Measurements from ENCODE around the gene MCF2L. TPM values are rescaled to one million over a fixed set of nuclear protein-coding genes. Genes with fewer than 3 reads are reported as not detected.

The MCF2L gene
- total RNA-seq, 1 experiment from 2014 or later = 22.1 TPM

DNA sequence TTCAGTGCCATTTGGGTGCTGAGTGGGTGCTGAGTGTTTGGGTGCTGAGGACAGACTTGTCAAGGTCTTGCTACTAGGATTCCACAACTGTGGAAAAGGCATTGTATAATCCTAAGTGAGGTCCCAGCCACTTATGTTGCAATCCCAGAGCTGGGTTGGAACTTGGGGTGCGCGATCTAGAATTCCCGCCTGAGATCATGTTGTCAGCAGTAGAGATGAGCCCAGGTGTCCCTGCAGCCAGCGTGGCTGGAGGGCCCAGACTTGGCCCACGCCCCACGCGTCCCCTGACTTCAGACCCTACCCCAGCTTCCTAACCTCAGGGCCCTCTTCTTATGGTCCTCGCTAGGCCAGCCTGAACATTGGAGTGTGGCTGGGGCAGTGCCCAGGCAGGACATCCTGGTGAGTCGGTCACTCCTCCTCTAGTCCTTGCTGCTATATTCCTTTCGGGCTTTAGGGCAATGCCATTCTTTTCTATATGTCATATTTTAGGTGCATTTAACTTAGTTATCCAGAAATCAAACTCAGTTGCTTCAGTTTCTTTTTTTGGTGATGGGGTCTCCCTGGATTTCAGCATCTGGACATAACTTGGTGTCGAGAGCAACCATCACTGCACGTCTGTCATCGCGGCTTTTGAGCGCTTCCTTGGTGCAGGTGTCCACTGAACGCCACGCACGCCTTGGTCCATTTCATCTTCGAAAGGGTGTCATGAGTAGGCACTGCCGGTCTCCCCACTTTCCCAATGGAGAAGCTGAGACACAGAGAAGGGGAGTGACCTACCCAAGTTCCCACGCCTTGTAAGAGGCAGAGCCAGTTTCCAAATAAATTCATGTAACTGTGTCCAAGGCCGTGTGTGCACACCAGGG is 90.2 kb downstream of the MCF2L start:
- Mint-ChIP-seq H3K27me3 (ENCODE audit: insufficient read depth, unreplicated experiment) (no peaks in the 10 kb centered on the region), H3K4me3 (ENCODE audit: unreplicated experiment) (no peak overlapping the region), H3K9me3 (ENCODE audit: unreplicated experiment) (no peaks in the 10 kb centered on the region), H3K27ac (ENCODE audit: unreplicated experiment) (no peak overlapping the region), H3K36me3 (ENCODE audit: insufficient read depth, unreplicated experiment) (peaks cover 5% of the 10 kb centered on the region), H3K4me1 (ENCODE audit: low read depth, unreplicated experiment) (no peaks in the 10 kb centered on the region)
- no TSS peak for BruUV-seq (replicated peaks)
- POLR2A ChIA-PET = no interaction called here
- no peaks in the 10 kb centered on the region for H3K27me3 ChIP-seq (replicated peaks; ENCODE audit: control insufficient read depth, insufficient read depth, low read length)
- intact Hi-C loops (cut with micrococcal nuclease; ENCODE audit: unreplicated experiment) = no loop called here
- no peaks in the 10 kb centered on the region; the same call in 1 of the 2 replicates for H3K36me3 ChIP-seq (ENCODE audit: control insufficient read depth, insufficient read depth, low read length)
- DNase-seq = no peak
- CTCF ChIA-PET = no interaction called here
- H3K4me3 ChIP-seq (ENCODE audit: low read depth, low read length) = no peak overlapping the region
- TF ChIP-seq, protein P1, sequence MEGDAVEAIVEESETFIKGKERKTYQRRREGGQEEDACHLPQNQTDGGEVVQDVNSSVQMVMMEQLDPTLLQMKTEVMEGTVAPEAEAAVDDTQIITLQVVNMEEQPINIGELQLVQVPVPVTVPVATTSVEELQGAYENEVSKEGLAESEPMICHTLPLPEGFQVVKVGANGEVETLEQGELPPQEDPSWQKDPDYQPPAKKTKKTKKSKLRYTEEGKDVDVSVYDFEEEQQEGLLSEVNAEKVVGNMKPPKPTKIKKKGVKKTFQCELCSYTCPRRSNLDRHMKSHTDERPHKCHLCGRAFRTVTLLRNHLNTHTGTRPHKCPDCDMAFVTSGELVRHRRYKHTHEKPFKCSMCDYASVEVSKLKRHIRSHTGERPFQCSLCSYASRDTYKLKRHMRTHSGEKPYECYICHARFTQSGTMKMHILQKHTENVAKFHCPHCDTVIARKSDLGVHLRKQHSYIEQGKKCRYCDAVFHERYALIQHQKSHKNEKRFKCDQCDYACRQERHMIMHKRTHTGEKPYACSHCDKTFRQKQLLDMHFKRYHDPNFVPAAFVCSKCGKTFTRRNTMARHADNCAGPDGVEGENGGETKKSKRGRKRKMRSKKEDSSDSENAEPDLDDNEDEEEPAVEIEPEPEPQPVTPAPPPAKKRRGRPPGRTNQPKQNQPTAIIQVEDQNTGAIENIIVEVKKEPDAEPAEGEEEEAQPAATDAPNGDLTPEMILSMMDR (IDR thresholded peaks at IDR 0.05; ENCODE audit: insufficient read depth in 1 of 2, low read depth in 1 of 2, low read length in 1 of 2, severe bottlenecking in 1 of 2, unreplicated experiment in 1 of 2) = no peak
- no peaks in the 10 kb centered on the region for H3K4me1 ChIP-seq
- no peaks in the 10 kb centered on the region for H3K9me3 ChIP-seq

DNA sequence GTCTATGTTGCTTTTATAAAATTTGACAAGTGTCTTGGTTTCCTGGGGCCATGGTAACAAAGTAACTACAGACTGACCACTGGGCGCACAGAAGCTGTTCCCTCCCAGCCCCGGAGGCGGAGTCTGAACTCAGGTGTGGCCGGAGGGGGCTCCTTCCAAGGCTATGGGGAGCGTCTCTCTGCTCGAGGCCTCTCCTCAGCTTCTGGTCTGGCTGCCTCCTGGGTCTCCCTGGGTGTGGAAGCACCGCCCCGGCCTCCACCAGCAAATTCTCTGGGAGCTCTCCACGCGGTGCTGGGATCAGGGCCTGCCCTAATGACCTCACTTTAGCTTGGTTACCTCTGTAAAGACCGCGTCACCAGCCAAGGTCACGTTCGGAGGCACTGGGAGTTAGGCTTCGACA is 90.9 kb downstream of the MCF2L start:
- CTCF ChIA-PET = no interaction called here
- no peak overlapping the region for H3K4me3 Mint-ChIP-seq (ENCODE audit: unreplicated experiment)

DNA sequence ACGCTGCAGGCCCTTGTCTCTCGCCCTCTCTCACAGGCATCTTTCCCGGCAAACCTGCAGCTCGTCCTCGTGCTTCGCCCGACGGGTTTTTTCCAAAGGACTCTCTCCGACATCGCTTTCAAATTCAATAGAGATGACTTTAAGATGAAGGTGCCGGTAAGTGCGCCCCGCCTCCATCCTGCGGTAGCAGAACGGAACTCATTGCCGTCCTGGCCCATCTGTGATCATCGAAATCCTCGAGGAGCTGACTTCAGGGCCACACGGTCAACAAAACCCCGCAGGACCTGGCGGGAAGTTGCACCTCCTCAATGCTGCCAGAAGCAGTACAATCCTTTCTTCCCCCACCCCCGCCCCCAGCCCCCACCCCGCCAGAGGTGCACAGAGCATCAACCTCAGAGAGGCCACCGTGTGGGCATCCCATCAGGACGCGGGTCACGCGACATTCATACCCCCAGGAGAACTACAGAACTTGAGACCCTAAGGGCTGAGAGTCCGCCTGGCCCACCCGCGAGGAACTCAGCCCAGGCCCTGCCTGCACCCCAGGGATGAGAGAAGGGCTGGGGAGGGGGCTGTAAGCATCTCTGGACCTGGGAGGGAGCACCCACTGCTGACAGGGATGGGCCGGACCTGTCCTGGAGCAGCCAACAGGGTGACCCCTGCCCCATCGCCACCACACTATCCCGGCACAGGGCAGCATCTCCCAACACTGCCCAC is 91.7 kb downstream of the MCF2L start:
- BruUV-seq (replicated peaks) = no TSS peak
- H3K4me3 Mint-ChIP-seq (ENCODE audit: unreplicated experiment) = no peak overlapping the region
- ChIA-PET CTCF (no interaction called here), POLR2A (no interaction called here)
- H3K27ac Mint-ChIP-seq (ENCODE audit: unreplicated experiment) = no peak overlapping the region
- H3K9me3 Mint-ChIP-seq (ENCODE audit: unreplicated experiment) = no peaks in the 10 kb centered on the region
- TF ChIP-seq, protein P1 (IDR thresholded peaks at IDR 0.05; ENCODE audit: insufficient read depth in 1 of 2, low read depth in 1 of 2, low read length in 1 of 2, severe bottlenecking in 1 of 2, unreplicated experiment in 1 of 2) = no peak
- intact Hi-C loops (cut with micrococcal nuclease; ENCODE audit: unreplicated experiment) = no loop called here
- peaks cover 5% of the 10 kb centered on the region for H3K36me3 Mint-ChIP-seq (ENCODE audit: insufficient read depth, unreplicated experiment)
- Histone ChIP-seq H3K4me3 (ENCODE audit: low read depth, low read length) (no peak overlapping the region), H3K27me3 (replicated peaks; ENCODE audit: control insufficient read depth, insufficient read depth, low read length) (no peaks in the 10 kb centered on the region), H3K9me3 (no peaks in the 10 kb centered on the region), H3K4me1 (no peaks in the 10 kb centered on the region), H3K36me3 (ENCODE audit: control insufficient read depth, insufficient read depth, low read length) (no peaks in the 10 kb centered on the region; the same call in 1 of the 2 replicates)
- H3K4me1 Mint-ChIP-seq (ENCODE audit: low read depth, unreplicated experiment) = no peaks in the 10 kb centered on the region
- no peak for DNase-seq
- no peaks in the 10 kb centered on the region for H3K27me3 Mint-ChIP-seq (ENCODE audit: insufficient read depth, unreplicated experiment)

More for the DNA sequence above, 90.9 kb downstream of the MCF2L start:
- Histone ChIP-seq H3K4me3 (ENCODE audit: low read depth, low read length) (no peak overlapping the region), H3K27me3 (replicated peaks; ENCODE audit: control insufficient read depth, insufficient read depth, low read length) (no peaks in the 10 kb centered on the region), H3K36me3 (ENCODE audit: control insufficient read depth, insufficient read depth, low read length) (no peaks in the 10 kb centered on the region; the same call in 1 of the 2 replicates), H3K9me3 (no peaks in the 10 kb centered on the region), H3K4me1 (no peaks in the 10 kb centered on the region)
- DNase-seq = peak in 1 of 2 experiments; percentile 19
- Mint-ChIP-seq H3K36me3 (ENCODE audit: insufficient read depth, unreplicated experiment) (peaks cover 5% of the 10 kb centered on the region), H3K27ac (ENCODE audit: unreplicated experiment) (no peak overlapping the region), H3K4me1 (ENCODE audit: low read depth, unreplicated experiment) (no peaks in the 10 kb centered on the region), H3K9me3 (ENCODE audit: unreplicated experiment) (no peaks in the 10 kb centered on the region), H3K27me3 (ENCODE audit: insufficient read depth, unreplicated experiment) (no peaks in the 10 kb centered on the region)
- intact Hi-C loops (cut with micrococcal nuclease; ENCODE audit: unreplicated experiment) = no loop called here
- POLR2A ChIA-PET = no interaction called here
- BruUV-seq (replicated peaks) = no TSS peak
- TF ChIP-seq, protein P1 (IDR thresholded peaks at IDR 0.05; ENCODE audit: insufficient read depth in 1 of 2, low read depth in 1 of 2, low read length in 1 of 2, severe bottlenecking in 1 of 2, unreplicated experiment in 1 of 2) = no peak

All from Caco-2 (cell line).